ENCODE measurements around the gene GRIFIN.

Gene GRIFIN

GRCh38 chr7:2512713-2513112, 36.5 kb upstream of the GRIFIN start:
- no peak for DNase-seq (ENCODE audit: low read depth)

GRCh38 chr7:2512179-2512661, 36.0 kb upstream of the GRIFIN start:
- DNase-seq (ENCODE audit: low read depth) = no peak

- DNase-seq (ENCODE audit: low read depth) = no peak
Observed at GRCh38 chr7:2511769-2512168, 35.6 kb upstream of the GRIFIN start.

DNA sequence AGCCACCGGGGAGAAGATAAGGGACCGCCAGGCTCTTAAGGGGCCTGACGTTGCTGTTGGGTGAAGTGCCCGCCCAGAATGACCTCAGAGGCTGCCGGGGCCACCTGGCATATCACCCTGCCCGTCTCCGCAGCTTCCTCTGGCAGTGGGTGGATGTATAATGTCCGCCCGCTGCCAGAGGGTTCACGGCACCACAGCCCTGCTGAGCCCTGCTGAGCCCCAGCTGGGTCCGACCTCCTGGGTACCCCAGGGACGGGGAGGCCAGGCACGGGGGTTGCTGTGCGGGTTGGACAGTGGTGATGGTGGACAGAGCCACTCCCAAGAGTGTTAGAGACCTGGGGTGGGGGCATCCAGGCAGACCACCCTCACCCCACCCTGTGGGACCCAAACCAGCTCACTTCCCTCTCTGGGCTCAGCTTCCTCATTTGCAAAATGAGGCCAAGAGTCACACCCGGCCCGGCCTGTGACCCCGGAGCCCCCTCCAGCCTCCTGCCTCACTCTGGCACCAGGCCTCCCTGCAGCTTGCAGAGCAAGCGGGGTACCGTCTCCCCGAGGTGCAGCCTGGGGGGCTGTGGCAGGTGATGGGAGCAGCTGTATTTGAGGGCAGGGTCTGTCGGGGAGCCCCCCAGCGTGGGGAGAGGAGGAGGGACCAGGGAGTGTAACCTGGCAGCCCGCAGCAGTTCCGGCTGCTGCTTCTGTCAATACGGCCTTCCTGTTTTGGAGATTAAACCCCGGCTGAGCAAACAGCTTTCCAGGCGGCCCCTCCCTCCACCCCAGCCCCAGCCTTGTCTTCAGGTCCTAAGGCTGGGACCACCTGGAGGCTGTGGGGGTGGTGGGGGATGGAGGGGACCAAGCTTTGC, 34.9 kb upstream of the GRIFIN start:
- DNase-seq (ENCODE audit: low read depth) = no peak

- DNase-seq (ENCODE audit: low read depth) = no peak
Observed at GRCh38 chr7:2510130-2510776, 34.1 kb upstream of the GRIFIN start.

GRCh38 chr7:2509298-2509906, 33.2 kb upstream of the GRIFIN start:
- DNase-seq (ENCODE audit: low read depth) = no peak

GRCh38 chr7:2508327-2509215, 32.4 kb upstream of the GRIFIN start:
- no peak for DNase-seq (ENCODE audit: low read depth)

GRCh38 chr7:2507917-2508306, 31.7 kb upstream of the GRIFIN start:
- DNase-seq (ENCODE audit: low read depth) = no peak

DNA sequence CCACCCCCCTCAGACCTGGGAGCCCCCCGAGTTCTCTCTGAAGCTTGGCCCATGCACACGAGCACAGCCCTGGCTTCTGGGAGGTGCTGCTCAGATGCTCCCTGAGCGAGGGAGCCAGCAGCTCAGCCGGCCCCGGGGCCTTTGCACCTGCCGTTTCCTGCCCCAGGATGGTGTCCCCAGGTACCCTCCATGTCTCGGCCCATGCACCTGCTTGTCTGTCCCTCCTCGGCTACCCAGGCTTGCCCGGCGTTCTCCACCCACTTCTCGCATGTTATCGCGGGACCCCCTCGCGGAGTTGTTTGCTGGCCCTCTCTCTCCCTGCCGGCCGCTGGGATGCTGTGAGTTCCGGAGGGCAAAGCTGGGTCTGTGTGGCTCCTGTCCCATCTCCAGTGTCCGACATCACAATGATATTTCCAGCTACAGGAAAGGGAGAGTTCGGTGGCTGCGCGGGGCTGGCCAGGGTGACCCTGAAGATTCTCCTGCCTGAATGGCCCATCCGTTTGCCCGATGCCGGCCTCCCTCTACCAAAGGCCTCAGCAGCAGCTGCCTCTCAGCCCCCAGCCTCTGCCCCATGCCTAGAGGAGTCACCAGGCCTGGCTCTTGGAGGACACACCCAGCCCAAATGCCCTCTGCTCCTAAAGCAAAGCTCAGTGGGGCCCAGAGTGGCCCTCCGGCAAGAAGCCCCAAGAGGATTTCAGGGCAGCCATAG, 31.2 kb upstream of the GRIFIN start:
- no peak for DNase-seq (ENCODE audit: low read depth)

DNA sequence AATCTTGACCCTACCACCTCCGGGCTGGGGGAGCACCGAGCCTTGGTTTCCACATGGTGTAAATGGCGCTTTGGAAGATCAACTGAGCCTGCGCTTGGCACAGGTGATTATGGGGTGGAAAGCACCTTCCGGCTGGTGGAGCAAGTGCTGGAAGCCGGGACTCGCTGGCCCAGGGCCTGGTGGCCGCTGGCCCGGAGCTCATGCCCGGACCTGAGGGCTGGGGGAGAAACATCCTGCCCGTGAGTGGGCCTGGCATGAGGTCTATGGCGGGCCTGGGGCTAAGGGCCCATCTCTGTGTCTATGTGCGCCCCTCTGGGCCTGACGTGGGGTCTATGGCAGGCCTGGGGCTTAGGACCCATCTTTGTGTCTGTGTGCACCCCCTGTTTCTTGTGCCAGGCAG, 29.2 kb upstream of the GRIFIN start:
- DNase-seq (ENCODE audit: low read depth) = no peak

GRCh38 chr7:2504889-2505375, 28.7 kb upstream of the GRIFIN start:
- DNase-seq (ENCODE audit: low read depth) = no peak

DNA sequence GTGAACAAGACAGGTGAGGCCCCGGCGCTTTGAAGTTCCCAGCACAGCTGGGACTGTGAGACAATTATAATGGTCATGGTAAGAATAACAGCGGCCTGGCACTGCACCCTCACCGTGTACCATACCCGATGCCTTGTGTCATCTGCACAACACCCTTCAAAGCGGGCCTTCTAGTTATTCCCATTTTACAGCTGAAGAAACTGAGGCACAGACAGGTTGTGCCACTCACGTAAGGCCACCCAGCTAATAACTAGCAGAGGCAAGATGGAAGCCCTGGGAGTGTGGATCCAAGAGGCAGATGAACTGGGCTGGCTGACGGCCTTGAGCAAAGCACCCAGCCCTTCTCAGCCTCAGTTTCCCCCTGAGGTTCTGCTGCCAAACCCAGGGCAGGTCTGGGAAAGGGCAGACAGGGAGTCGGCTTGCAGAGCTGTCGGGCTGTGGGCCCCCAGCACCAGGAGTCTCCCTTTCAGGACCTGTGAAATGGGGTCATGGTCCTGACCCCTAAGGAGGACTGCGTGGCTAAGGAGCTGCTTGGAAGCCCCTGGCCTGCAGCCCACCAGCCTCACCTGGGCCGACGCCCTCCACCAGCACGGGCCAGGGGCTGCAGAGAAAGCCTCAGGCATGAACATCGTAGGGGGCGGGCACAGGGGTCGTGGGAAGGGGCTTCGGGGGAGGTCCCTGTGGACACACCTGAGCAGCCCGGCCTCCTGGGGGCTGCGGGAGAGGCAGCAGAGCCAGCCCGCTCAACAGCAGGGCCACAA, 28.1 kb upstream of the GRIFIN start:
- no peak for DNase-seq (ENCODE audit: low read depth)

- DNase-seq (ENCODE audit: low read depth) = no peak
Observed at GRCh38 chr7:2503056-2503941, 27.1 kb upstream of the GRIFIN start.

- DNase-seq (ENCODE audit: low read depth) = no peak
Observed at GRCh38 chr7:2502647-2502966, 26.4 kb upstream of the GRIFIN start.

DNA sequence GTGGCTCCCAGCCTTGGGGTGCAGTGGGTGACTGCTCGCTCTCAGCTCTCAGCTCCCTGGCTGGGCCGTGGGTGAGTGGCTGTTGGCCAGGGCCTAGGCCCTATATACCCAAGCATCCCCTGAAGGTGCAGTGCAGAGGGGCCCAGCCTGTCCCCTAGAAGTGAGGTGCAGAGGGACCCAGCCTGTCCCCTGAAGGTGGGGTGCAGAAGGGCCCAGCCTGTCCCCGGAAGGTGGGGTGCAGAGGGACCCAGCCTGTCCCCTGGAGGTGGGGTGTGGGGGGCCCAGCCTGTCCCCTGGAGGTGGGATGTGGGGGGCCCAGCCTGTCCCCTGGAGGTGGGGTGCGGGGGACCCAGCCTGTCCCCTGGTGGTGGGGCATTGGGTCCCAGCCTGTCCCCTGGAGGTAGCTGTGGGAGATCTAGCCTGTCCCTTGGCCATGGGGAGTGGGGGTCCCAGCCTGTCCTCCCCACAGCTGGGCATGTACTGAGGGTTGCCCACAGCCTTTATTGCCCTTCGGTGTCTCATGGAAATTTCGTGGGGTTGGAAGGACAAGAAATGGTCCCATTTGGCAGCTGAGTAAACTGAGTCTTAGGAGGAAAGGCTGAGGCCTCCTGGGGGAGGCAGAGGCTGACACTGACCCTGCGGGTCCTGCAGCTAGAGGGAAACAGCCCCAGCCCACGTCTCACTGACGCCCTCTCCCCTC, 25.9 kb upstream of the GRIFIN start:
- DNase-seq (ENCODE audit: low read depth) = no peak

DNA sequence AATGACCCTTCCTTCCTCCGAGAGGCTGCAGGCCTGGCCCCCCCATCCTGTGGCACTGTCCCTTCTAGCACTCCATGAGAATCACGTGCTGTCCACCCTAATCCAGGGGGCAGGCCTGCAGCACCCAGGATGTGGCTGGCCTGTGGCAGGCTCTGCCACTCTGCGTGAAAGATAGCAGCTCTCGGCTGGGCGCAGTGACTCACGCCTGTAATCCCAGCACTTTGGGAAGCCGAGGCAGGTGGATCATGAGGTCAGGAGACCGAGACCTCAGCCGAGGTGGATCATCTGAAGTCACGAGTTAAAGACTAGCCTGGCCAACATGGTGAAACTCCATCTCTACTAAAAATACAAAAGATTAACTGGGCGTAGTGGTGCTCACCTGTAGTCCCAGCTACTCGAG, 24.5 kb upstream of the GRIFIN start:
- DNase-seq (ENCODE audit: low read depth) = no peak

DNA sequence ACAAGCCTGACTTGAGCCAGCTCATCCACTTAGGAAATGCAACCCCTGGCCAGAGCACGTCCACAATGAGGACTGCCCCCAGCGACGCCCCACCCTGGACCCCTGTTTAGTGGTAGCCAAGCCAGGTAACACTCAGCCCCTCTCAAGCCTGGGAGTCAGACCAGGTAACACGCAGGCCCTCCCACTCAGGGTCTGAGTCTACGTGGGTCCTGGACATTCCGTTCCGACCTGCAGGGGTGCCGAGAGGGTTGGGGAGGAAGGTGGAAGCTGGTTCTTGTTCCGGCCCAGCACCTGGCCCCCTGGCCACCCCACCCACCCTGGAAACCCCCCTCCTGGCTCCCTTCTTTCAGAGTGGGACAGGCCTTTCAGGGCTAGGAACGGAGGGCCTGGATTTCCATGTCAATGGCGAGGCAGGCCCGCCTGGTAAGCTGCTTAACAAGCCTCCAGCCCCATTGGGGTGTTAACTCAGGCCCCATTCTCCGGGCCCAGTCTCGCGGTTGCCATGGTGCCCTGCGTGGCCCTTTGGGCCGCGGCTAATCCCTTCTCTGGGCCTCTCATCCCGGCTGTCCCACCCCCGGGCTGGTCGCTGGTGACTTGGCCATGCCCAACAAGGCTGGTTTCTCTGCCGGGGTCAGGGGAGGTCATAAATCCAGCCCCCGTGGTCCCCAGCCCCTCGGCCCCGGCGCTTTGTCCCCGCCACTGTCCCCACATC, 23.7 kb upstream of the GRIFIN start:
- DNase-seq (ENCODE audit: low read depth) = no peak

DNA sequence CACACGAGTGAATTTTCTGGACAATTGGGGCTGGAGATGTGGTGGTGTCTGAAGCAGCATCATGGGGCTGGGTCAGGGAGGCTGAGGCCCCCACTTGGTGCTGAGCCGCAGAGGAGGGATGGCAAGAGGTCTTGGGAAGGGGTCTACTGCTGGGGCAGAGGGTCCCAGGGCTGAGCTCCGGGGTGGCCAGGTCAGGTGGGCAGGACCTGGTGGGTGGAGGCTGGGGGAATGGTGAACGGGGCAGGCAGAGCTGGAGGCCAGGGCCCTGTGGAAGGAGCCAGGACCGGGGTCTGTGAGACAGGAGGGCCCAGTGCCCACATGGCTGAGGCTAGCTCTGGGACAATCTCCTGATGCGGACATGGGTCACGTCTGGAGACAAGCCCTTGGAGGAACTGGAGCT, 23.0 kb upstream of the GRIFIN start:
- DNase-seq (ENCODE audit: low read depth) = no peak

Measured in HS-5 (cell line).